GM18867 (cell line): ENCODE results near the gene GADD45GIP1.
A peak's percentile ranks its signal among the peaks of the same experiment; 100 is the strongest.
"Not testable (repeated sequence)": the region's sequence is repeated elsewhere in the genome, so short reads cannot be mapped to it uniquely, and the experiment has no call there.

Source experiments
- ATAC-seq: cut with Tn5 transposase; IDR thresholded peaks from one replicate; pipeline ENCODE4 v1.9.1; 2021; ENCODE audit warnings: mild to moderate bottlenecking, moderate library complexity; ENCODE audit not compliant: unreplicated experiment

The GADD45GIP1 gene

DNA sequence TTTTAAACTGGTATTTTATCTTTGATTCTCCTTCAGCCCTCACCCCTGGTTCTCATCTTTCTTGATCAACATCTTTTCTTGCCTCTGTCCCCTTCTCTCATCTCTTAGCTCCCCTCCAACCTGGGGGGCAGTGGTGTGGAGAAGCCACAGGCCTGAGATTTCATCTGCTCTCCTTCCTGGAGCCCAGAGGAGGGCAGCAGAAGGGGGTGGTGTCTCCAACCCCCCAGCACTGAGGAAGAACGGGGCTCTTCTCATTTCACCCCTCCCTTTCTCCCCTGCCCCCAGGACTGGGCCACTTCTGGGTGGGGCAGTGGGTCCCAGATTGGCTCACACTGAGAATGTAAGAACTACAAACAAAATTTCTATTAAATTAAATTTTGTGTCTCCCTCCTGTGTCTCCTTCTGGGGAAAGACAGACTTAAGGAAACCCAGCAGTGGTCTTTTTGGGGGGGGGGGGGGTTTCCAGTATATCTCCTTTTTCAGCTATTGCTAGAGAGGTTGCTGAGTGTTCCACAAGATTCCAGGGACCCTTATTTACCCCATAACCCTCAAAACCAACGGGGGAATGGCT, 12.8 kb downstream of the GADD45GIP1 start:
- no peak for ATAC-seq

DNA sequence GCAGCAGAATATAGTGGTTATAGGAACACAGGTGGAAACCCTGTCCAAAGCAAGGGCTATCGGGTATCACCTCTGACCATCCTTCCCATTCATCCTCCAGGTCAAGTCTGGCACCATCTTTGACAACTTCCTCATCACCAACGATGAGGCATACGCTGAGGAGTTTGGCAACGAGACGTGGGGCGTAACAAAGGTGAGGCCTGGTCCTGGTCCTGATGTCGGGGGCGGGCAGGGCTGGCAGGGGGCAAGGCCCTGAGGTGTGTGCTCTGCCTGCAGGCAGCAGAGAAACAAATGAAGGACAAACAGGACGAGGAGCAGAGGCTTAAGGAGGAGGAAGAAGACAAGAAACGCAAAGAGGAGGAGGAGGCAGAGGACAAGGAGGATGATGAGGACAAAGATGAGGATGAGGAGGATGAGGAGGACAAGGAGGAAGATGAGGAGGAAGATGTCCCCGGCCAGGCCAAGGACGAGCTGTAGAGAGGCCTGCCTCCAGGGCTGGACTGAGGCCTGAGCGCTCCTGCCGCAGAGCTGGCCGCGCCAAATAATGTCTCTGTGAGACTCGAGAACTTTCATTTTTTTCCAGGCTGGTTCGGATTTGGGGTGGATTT, 13.5 kb downstream of the GADD45GIP1 start:
- no peak for ATAC-seq

DNA sequence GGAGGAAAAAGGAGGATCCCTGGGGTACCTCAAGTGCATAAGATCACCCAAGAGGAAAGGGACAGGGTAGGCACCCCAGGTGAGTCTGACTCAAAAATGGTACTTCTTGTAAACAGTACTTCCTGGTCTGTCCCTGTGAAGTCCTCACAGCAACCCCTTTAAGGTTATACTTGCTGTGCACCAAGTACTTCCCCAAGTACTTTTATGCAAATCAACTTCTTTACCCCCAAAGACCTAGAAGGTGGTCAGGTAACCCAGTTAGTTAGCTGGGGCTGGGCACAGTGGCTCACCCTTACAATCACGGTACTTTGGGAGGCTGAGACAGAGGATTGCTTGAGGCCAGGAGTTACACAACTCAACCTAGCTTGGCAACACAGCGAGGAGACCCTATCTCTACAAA, 16.1 kb downstream of the GADD45GIP1 start:
- no peak for ATAC-seq

DNA sequence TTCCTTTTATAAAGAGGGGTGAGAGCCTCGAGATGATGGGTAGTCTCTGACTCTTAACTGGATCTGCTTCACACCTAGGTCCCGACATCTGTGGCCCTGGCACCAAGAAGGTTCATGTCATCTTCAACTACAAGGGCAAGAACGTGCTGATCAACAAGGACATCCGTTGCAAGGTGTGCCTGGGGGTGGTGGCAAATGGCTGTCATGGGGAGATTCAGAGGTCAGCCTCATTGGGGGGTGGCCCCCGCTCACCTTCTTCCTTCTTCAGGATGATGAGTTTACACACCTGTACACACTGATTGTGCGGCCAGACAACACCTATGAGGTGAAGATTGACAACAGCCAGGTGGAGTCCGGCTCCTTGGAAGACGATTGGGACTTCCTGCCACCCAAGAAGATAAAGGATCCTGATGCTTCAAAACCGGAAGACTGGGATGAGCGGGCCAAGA, 17.0 kb downstream of the GADD45GIP1 start:
- ATAC-seq, result no peak

DNA sequence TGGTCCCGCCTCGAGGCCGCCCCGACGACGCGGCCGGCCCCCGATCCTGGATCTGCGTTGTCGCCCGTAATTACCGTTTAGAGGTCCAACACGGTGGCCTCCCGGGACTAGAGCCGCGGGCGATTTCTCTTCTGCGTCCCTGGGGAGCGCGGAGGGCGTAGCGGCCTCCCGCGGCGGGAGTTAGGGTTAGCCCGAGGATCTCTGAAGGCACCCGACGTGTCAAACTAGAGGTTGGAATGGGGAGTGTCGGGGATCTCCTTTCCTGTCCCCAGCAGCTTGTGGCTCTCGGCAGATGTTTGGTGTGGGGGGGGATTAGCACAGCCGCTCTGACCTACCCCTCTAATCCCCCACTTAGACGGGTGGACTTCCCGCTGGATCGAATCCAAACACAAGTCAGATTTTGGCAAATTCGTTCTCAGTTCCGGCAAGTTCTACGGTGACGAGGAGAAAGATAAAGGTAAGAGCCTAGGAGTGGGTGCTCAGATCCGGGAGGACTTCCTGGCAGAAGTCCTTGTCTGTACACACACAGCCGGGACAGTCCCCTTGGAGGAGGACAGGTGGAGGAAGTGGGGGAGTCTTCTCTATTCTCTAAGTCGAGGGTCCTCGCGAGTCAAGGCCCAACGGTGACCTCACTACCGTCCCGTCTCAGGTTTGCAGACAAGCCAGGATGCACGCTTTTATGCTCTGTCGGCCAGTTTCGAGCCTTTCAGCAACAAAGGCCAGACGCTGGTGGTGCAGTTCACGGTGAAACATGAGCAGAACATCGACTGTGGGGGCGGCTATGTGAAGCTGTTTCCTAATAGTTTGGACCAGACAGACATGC, 18.0 kb downstream of the GADD45GIP1 start:
- peak; percentile 10 for ATAC-seq

DNA sequence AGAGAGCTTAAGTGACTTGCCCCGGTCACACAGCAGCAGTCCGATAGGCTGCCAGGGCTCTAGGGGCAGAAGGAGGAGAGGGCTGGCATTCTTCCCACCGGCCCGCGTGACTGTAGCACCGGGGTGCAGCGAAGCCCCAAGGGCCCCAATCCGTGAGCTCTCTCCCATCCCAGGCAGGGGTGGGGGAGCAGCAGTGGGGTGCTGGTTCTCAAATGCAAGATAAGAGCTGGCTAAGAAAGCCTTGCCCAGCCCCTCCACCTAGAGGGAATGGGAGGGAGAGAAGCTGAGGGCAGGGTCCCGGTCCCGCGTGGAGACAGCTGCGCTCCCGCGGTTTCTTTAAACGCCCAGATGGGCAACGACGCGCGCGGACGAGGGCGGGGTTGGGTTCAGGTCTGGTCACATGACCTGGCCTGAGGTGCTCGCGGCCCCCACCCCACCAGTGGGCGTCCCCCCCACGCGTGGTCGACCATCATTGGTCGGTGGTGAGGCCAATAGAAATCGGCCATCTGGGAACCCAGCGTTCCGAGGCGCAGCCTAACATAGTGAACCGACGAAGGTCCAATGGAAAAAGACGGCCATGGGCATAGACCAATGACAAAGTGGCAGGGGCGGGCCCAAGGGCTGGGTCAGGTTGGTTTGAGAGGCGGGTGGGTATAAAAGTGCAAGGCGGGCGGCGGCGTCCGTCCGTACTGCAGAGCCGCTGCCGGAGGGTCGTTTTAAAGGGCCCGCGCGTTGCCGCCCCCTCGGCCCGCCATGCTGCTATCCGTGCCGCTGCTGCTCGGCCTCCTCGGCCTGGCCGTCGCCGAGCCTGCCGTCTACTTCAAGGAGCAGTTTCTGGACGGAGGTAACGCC, 18.9 kb downstream of the GADD45GIP1 start, which contains the start of gene CALR:
TSS of gene CALR (plus strand) at position 683 of the 852 bp plus-strand sequence. CDS start at position 754, 71 bp downstream.
- ATAC-seq, result peak; percentile 84

DNA sequence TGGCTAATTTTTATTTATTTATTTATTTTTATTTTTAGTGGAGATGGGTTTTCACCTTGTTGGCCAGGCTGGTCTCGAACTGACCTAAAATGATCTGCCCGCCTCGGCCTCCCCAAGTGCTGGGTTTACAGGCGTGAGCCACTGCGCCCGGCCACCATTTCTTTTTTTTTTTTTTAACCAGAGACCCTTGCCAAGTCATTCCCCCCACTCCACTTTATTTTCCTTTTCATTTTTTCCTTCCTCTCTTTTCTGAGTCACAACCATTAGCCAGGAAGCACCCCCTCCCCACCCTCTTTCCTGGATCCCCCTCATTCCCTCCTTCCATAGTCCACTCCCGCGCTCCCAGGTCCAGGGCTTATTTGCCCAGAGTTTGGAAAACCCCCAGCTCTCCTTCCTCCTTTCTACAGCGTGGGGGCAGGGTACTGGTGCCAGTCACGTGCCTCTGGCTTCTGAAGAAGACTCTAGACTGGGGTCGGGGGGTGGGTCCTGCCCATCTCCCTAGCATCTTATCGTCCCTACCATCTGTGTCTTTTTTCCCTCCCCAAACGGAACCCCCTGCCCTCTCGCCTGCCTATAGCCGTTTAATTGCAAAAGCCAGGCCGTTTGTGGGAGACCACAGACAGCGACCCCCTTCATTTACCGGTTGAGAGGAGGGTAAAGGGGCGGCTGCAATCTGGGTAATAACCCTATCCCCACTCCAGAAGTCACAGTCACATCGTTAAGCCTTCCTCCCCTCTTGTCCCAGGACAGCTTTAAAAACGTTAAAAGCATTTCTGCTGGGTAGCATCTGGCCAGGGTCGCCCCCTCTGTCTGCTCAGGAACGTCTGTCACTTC, 19.7 kb downstream of the GADD45GIP1 start:
- no peak for ATAC-seq

DNA sequence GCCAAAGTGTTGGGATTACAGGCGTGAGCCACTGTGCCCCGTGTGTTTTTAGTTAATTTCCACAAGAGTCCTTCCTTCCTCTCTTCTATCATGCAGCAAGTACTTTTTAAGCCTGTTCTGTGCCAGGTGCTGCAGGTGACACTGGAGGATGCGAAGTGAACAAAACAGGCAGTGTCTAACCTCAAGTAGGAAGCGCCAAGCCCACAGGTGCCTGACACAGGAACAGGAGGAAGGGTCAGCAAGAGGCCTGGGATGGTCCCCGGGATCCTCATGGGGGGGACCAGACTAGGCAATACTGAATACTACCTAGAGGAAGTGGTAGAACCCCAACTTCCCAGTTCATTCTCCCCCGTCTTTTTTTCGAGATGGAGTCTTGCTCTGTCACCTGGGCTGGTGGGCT, 20.4 kb downstream of the GADD45GIP1 start:
- no peak for ATAC-seq

DNA sequence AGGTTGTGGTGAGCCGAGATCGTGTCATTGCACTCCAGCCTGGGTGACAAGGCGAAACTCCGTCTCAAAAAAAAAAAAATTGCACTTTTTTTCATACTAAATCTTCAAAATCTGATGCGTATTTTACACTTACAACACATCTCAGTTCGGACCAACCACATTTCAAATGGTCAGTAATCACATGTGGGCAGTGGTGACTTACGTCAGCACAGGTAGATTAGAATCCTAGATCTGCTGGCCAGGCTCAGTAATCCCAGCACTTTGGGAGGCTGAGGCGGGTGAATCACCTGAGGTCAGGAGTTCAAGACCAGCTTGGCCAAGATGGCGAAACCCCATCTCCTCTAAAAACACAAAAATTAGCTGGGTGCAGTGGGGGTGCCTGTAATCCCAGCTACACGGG, 22.0 kb downstream of the GADD45GIP1 start:
- no peak for ATAC-seq

DNA sequence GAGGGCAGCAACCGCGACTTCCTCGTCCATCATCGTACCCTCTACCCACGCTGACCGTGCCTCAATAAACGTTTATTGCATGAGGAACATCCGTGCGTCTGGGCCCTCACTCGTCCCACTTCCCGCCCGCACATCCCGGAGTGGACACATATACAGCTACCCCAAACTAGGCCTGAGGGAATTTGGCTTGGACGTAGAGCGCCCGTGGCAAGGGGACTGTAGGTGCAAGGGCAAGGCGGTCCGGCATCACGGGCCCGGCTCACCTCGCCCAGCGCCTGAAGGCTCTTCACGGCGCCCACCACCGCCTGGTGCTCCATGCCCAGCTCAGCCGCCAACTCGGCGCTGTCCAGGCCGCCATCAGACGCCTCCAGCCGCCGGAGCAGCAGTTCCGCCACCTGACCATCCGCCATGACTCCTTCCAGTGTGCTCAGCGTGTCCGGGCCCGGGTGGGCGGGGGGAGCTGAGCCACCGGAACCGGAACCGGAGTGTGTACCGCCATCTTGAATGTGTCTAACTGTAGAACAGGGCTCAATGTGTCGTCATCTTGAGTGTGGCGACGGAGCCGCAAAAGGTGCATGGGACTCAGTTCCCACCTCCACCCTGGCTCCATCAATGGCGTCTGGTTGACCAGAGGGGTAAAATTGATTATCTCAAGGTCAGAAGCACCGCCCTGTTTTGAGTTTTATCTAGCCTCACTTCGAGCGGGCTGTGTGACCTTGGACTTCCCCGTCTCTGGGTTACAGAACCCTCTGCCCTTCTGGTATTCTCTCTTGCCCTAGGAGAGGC, 23.5 kb downstream of the GADD45GIP1 start, which contains the start of gene FARSA:
TSS of gene FARSA (minus strand) at position 425 of the 786 bp plus-strand sequence. CDS start at position 410, 15 bp downstream.
- ATAC-seq, result peak; percentile 35

DNA sequence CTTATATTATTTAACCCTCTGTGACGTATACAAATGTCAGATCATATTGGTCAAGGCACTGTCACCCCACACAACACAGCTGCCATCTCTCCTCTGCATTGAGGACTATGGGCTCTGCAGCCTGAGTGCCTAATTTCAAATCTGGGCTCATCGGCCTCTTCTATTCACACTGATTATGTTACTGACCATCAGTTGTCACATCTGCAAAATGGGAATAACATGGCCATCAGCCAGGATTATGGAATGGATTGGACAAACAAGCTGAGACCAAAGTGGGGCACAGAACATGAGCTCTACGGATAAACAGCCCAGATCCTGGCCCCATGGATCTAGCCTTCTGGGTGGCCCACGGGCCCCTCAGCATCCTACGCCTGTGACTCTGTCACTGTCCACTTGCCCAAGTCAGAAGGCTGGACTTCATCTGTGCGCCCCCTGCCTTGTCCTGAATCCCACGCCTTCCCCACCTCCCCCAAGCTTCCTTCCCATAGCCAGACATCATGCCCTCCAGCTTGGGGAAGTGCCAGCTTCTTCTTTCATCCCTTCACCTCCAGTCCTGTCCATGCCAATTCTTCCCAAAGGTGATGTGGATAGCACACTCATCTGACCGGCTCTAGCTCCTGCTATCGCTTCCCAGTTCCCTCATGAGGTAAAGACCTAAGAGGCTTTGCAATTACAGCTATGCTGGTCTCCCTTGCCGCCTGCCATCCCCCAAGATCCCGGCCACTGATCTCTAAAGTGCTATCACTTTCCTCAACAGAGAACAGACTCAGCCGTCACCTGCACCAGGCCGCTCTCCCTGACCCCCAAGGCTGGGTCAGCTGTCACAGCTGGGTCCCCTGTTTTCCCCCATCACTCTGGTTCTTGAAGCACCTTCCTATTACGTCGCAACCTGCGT, 24.4 kb downstream of the GADD45GIP1 start:
- ATAC-seq, result no peak

DNA sequence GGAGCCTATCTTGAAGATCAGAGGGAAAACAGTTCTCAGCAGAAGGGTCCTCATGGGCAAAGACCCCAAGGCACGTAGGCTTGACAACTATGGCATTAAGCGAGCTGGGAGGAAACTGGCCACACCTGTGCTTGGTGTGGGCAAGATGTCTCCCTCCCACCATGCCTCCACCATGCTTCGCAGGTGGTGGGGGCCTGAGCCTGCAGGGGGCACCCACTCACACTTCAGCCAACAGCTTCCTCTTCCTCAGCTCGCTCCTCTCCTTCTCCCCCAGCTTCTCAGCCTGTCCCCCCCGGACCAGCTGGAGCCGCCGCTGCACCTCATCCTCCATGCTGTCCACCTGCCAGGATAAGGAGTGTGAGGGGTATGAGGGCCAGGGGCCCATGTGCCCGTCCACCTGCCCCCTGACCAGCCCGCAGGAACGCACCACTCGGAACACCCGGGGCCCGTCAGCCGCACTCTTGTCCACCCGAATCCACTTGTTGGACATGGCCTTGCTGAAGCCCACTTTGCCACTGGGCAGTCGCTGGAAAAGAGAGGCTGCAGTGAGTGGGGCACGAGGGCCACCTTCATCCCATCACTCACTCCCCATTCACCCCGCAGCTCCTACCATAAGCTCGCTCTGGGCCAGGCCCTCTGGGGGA, 26.9 kb downstream of the GADD45GIP1 start:
- ATAC-seq, result no peak

DNA sequence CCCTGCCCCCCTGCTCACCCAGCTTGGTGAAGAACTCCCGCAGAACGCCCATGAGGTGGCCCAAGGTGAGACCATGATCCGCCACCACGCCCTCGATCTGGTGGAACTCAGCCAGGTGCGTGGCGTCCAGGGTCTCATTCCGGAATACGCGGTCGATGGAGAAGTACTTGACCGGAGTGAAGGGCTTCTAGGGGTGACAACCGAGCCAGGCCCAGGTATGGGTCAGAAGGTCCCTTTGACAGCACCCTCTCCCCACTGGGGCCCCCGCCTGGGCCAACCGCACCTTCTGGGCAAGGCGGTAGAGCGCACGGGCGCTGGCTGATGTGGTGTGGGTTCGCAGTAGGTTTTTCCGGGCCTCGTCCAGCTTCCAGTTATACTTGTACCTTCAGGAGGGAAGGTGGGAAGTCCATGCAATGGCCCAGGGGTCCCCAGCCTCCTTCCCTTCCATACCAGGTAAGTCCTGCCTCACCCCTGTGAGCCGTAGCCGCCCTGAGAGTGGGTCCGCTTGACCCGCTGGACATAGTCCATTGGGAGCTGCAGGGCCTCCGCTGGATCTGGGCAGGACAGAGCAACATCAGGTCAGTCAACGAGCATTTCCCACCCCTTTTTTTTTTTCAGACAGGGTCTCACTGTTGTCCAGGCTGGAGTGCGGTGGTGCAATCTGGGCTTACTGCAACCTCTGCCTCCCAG, 32.3 kb downstream of the GADD45GIP1 start:
- ATAC-seq, result no peak

DNA sequence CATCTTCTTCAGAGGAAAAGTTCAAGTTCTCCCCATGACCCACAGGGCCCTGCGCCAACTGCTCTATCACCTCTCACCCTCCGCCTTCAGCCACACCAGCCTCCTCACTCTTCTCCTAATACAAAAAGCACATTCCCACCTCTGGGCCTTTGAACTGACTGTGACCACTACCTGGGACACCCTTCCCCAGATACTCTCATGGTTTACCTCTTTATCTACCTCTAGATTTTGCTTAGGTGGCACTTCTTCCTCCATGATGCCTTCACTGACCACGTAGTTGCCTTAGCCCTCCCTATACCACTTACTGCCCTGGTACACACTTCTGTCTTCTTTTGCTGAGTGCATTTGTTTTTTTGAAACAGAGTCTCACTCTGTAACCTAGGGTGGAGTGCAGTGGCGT, 34.1 kb downstream of the GADD45GIP1 start:
- ATAC-seq, result no peak

DNA sequence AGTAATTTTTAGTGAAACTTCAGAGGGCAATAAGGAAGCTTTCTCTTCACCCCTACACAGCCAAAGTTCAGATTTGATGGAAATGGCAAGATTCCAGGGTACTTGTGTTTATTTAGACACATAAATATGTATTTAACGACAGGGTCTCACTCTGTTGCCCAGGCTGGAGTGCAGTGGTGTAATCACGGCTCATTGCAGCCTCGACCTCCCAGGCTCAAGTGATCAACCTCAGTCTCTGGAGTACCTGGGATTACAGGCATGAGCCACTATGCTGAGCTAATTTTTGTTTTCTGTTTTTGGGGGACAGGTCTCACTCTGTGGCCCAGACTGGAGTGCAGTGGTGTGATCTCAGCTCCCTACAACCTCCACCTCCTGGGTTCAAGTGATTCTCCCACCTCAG, 36.0 kb downstream of the GADD45GIP1 start:
- ATAC-seq, result no peak

DNA sequence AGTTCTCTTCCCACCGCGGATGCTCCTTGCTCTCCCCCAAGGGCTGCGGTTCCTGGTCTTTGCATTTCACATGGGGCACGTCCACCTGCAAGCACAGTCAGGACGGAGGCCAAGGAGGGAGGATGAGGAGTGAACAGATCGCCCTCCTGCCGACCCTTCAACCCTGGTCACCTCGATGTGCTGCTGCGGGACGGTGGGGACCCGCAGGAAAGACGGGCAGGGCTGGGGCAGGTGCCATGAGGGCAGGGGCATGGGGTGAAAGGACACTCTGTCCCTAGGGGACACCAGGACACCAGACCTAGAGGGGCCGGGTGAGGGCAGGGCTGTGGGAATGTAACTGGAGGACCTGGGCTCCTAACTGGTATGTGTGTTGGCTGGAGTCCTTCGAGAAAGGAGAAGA, 38.8 kb downstream of the GADD45GIP1 start:
- no peak for ATAC-seq

DNA sequence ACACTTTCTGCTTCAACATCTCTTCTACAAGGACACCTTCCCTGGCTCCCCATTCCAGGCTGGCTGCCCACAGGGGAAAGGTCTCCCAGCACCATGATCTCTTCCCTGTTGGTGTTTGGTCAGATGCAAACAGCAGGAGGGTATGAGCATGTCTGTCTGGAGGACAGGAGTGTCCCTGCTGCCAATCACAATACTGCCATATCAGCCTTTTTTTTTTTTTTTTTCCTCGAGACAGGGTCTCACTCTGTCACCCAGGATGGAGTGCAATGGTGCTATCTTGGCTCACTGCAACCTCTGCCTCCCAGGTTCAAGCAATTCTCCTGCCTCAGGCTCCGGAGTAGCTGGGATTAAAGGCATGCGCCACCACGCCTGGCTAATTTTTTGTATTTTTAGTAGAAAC, 41.2 kb downstream of the GADD45GIP1 start:
- ATAC-seq, result not testable (repeated sequence)
